ENCODE measurements around the gene MBNL3.

MBNL3 gene

DNA sequence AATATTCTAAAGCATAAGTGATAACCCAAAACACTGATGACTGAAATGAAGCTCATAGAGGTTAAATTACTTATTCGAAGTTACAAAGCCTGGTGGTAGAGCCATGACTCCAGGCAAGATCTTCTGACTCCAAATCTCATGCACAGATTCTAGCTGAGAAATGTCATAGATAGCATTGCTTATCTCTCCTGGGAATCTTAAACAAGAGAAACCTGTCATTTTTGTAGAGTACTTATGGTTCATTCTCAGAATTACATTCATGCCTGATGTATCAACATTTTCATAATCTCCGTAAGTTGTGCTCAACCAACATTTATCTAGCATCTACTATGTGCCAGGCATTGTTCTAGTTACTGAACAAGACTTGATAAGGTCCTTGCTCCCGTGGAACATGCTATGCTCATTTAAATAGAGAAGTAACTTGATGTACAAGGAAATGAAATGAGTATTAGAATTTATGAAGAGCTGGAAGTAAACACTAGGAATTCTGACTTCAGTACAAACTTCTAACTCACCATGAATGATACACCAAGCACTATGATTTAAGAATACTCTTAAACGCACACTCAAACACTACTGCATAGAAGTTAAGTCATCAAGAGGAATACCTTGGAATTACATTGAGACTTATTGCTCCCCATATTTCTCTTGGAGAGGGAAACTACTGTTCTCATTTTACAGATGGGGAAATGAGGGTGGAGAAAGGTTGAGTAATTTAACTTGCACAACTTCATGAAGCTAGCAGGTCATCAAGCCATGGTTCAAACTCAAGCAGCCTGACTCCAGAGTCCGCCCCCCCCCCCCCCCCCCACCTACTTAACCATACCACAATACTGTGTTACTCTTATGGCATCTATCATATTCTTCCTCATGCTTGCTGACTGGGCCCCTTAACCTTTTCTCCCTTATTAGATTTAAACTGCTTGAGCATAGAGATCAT, 45.4 kb downstream of the MBNL3 start:
- Histone ChIP-seq H3K4me1 (ENCODE audit: insufficient read depth, low read length) (no peaks in the 10 kb centered on the region), H3K27me3 (ENCODE audit: control insufficient read depth in 1 of 2, insufficient read depth in 2 of 2, low read length in 2 of 2) (no peaks in the 10 kb centered on the region), H3K27ac (ENCODE audit: low read depth, low read length) (no peak overlapping the region), H3K9me3 (ENCODE audit: low read length) (no peaks in the 10 kb centered on the region), H3K4me3 (ENCODE audit: low read depth in 1 of 2, low read length in 2 of 2) (no peak overlapping the region), H3K36me3 (ENCODE audit: insufficient read depth, low read length) (no peaks in the 10 kb centered on the region), H3K9ac (ENCODE audit: low read length) (no peak overlapping the region)

DNA sequence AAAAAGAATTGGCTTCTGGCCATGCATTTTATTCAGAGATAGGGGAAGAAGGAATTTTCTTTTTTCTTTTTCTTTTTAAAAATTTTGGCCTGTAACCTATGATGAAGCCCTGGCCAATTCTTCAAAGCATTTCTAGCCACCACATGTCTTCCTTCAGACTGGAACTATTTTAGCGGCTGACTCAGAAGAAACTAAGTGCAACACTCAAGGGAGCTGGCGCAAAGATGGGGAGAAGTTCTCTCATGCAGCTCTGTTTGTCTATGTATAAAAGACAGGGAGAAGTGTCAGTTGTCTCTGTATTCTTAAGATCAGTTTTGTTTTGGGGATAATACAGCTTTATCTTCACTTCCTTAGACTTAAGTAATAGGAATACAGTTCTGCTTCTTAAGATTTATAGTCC, 46.1 kb downstream of the MBNL3 start:
- H3K4me3 ChIP-seq (ENCODE audit: low read depth in 1 of 2, low read length in 2 of 2): no peak overlapping the region
- no peak overlapping the region for H3K9ac ChIP-seq (ENCODE audit: low read length)
- H3K4me1 ChIP-seq (ENCODE audit: insufficient read depth, low read length): no peaks in the 10 kb centered on the region
- no peaks in the 10 kb centered on the region for H3K9me3 ChIP-seq (ENCODE audit: low read length)
- no peak overlapping the region for H3K27ac ChIP-seq (ENCODE audit: low read depth, low read length)
- no peaks in the 10 kb centered on the region for H3K36me3 ChIP-seq (ENCODE audit: insufficient read depth, low read length)
- no peaks in the 10 kb centered on the region for H3K27me3 ChIP-seq (ENCODE audit: control insufficient read depth in 1 of 2, insufficient read depth in 2 of 2, low read length in 2 of 2)

DNA sequence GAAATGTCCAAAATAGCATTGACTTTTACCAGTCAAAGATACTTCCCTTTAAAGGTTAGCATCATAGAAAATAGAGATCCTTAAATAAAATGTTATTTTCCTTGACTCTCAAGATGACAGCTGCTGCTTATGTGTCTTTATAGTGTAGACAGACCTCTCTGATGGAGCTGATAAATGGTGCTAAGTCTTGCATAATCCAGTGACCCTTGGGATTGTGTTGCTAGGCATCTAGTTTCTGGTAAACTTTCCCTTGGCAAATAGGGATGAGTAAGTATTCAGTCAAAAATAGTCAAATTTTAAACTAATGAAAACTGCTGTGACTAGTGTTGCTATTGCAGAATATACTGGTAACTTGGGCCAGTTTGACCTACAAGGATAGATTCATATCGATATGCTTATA, 53.6 kb downstream of the MBNL3 start:
- no peaks in the 10 kb centered on the region for H3K4me1 ChIP-seq (ENCODE audit: insufficient read depth, low read length)
- no peak overlapping the region for H3K4me3 ChIP-seq (ENCODE audit: low read depth in 1 of 2, low read length in 2 of 2)
- no peaks in the 10 kb centered on the region for H3K9me3 ChIP-seq (ENCODE audit: low read length)
- H3K9ac ChIP-seq (ENCODE audit: low read length): no peak overlapping the region
- H3K27me3 ChIP-seq (ENCODE audit: control insufficient read depth in 1 of 2, insufficient read depth in 2 of 2, low read length in 2 of 2): no peaks in the 10 kb centered on the region
- no peaks in the 10 kb centered on the region for H3K36me3 ChIP-seq (ENCODE audit: insufficient read depth, low read length)
- H3K27ac ChIP-seq (ENCODE audit: low read depth, low read length): no peak overlapping the region

- Histone ChIP-seq H3K27ac (ENCODE audit: low read depth, low read length) (no peak overlapping the region), H3K27me3 (ENCODE audit: control insufficient read depth in 1 of 2, insufficient read depth in 2 of 2, low read length in 2 of 2) (no peaks in the 10 kb centered on the region), H3K9ac (ENCODE audit: low read length) (no peak overlapping the region), H3K4me1 (ENCODE audit: insufficient read depth, low read length) (no peaks in the 10 kb centered on the region), H3K36me3 (ENCODE audit: insufficient read depth, low read length) (no peaks in the 10 kb centered on the region), H3K9me3 (ENCODE audit: low read length) (no peaks in the 10 kb centered on the region), H3K4me3 (ENCODE audit: low read depth in 1 of 2, low read length in 2 of 2) (no peak overlapping the region)
Observed at GRCh38 chrX:132433551-132433950, 55.3 kb downstream of the MBNL3 start.

- no peak overlapping the region for H3K27ac ChIP-seq (ENCODE audit: low read depth, low read length)
- H3K36me3 ChIP-seq (ENCODE audit: insufficient read depth, low read length): no peaks in the 10 kb centered on the region
- no peaks in the 10 kb centered on the region for H3K4me1 ChIP-seq (ENCODE audit: insufficient read depth, low read length)
- no peak overlapping the region for H3K9ac ChIP-seq (ENCODE audit: low read length)
- H3K9me3 ChIP-seq (ENCODE audit: low read length): no peaks in the 10 kb centered on the region
- no peak overlapping the region for H3K4me3 ChIP-seq (ENCODE audit: low read depth in 1 of 2, low read length in 2 of 2)
- no peaks in the 10 kb centered on the region for H3K27me3 ChIP-seq (ENCODE audit: control insufficient read depth in 1 of 2, insufficient read depth in 2 of 2, low read length in 2 of 2)
Observed at GRCh38 chrX:132433001-132433400, 55.8 kb downstream of the MBNL3 start.

- no peaks in the 10 kb centered on the region for H3K9me3 ChIP-seq (ENCODE audit: low read length)
- H3K4me1 ChIP-seq (ENCODE audit: insufficient read depth, low read length): no peaks in the 10 kb centered on the region
- H3K27me3 ChIP-seq (ENCODE audit: control insufficient read depth in 1 of 2, insufficient read depth in 2 of 2, low read length in 2 of 2): no peaks in the 10 kb centered on the region
- H3K4me3 ChIP-seq (ENCODE audit: low read depth in 1 of 2, low read length in 2 of 2): no peak overlapping the region
- H3K36me3 ChIP-seq (ENCODE audit: insufficient read depth, low read length): no peaks in the 10 kb centered on the region
- H3K27ac ChIP-seq (ENCODE audit: low read depth, low read length): no peak overlapping the region
- no peak overlapping the region for H3K9ac ChIP-seq (ENCODE audit: low read length)
Observed at GRCh38 chrX:132428896-132429295, 59.9 kb downstream of the MBNL3 start.

DNA sequence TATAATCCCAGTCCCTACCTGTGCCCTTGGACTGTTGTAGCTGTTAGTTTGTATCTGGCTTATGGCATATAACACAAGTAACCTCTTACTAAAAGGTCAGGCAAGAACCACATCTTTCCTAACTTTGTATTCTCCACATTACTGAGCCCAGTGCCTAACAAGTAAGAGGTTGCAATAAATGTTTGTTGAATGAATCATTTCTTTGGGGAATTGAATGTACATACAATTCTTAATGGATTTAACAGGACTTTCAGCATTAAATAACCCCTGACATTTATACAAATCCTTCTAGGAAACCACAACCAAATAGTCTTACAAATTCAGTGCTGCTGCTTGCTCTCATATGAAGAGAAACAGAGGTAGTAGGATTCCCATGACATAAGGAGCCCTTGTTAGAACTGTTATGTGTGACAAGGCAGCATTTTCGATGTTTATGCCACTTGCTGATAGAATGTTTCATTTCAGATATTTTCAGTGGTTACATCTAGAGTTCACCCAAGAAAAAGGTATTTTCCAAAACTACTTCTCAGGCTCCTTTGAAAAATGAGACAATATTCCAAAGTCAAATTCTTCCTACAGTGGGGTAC, 62.0 kb downstream of the MBNL3 start:
- no peak overlapping the region for H3K9ac ChIP-seq (ENCODE audit: low read length)
- H3K4me3 ChIP-seq (ENCODE audit: low read depth in 1 of 2, low read length in 2 of 2): no peak overlapping the region
- no peaks in the 10 kb centered on the region for H3K4me1 ChIP-seq (ENCODE audit: insufficient read depth, low read length)
- H3K36me3 ChIP-seq (ENCODE audit: insufficient read depth, low read length): no peaks in the 10 kb centered on the region
- no peaks in the 10 kb centered on the region for H3K9me3 ChIP-seq (ENCODE audit: low read length)
- no peaks in the 10 kb centered on the region for H3K27me3 ChIP-seq (ENCODE audit: control insufficient read depth in 1 of 2, insufficient read depth in 2 of 2, low read length in 2 of 2)
- H3K27ac ChIP-seq (ENCODE audit: low read depth, low read length): no peak overlapping the region

DNA sequence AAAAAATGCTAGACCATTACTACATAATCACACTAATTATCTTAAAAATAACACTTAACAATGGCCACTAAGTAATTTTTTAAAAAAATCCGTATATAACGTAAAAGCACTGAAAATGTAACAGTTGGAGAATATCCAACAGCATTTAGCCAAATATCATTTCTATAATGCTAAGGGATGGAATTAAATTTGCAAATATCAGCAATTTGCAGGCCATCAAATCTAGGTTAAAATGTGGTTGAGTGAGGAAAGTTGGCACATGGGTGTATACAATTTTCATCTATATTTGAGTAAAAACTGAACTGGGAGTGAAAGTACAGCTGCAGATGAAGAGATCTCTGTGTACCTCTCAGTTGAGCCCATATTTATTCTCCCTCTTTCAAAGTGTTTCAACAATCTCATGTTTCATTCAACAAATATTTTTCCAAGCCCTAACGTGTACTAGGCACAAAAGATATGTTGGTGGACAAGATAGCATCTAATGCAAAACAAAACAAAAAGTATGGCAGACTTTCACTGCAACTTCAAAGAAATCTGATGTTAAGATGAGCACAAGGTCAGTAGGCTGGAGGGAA, 63.0 kb downstream of the MBNL3 start:
- H3K4me3 ChIP-seq (ENCODE audit: low read depth in 1 of 2, low read length in 2 of 2): no peak overlapping the region
- H3K36me3 ChIP-seq (ENCODE audit: insufficient read depth, low read length): no peaks in the 10 kb centered on the region
- no peak overlapping the region for H3K27ac ChIP-seq (ENCODE audit: low read depth, low read length)
- no peaks in the 10 kb centered on the region for H3K9me3 ChIP-seq (ENCODE audit: low read length)
- H3K9ac ChIP-seq (ENCODE audit: low read length): no peak overlapping the region
- no peaks in the 10 kb centered on the region for H3K4me1 ChIP-seq (ENCODE audit: insufficient read depth, low read length)
- no peaks in the 10 kb centered on the region for H3K27me3 ChIP-seq (ENCODE audit: control insufficient read depth in 1 of 2, insufficient read depth in 2 of 2, low read length in 2 of 2)

GRCh38 chrX:132423323-132423722, 65.5 kb downstream of the MBNL3 start:
- Histone ChIP-seq H3K4me1 (ENCODE audit: insufficient read depth, low read length) (no peaks in the 10 kb centered on the region), H3K9ac (ENCODE audit: low read length) (no peak overlapping the region), H3K4me3 (ENCODE audit: low read depth in 1 of 2, low read length in 2 of 2) (no peak overlapping the region), H3K36me3 (ENCODE audit: insufficient read depth, low read length) (no peaks in the 10 kb centered on the region), H3K27me3 (ENCODE audit: control insufficient read depth in 1 of 2, insufficient read depth in 2 of 2, low read length in 2 of 2) (no peaks in the 10 kb centered on the region), H3K9me3 (ENCODE audit: low read length) (no peaks in the 10 kb centered on the region), H3K27ac (ENCODE audit: low read depth, low read length) (no peak overlapping the region)

DNA sequence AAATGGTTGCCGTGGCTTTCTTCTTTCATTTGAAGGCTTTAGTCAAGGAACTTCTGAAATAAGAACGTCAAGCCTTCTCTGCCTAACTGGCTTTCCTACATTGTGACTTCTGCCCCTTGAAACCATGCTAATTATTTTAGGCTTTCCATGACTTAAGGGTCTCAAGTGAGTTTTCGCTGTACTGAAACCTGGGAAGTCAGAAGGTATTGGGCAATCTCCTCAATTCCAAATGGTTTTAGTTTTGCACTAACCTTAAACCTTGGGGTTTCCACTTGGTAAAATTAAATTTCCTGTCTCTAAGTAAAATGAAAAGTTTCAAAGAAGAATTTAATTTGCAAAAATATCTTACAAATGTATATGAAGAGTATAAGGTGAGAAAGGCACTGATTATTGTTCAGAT, 73.8 kb downstream of the MBNL3 start:
- Histone ChIP-seq H3K4me3 (ENCODE audit: low read depth in 1 of 2, low read length in 2 of 2) (no peak overlapping the region), H3K9me3 (ENCODE audit: low read length) (no peaks in the 10 kb centered on the region), H3K27me3 (ENCODE audit: control insufficient read depth in 1 of 2, insufficient read depth in 2 of 2, low read length in 2 of 2) (no peaks in the 10 kb centered on the region), H3K4me1 (ENCODE audit: insufficient read depth, low read length) (no peaks in the 10 kb centered on the region), H3K27ac (ENCODE audit: low read depth, low read length) (no peak overlapping the region), H3K9ac (ENCODE audit: low read length) (no peak overlapping the region), H3K36me3 (ENCODE audit: insufficient read depth, low read length) (no peaks in the 10 kb centered on the region)

GRCh38 chrX:132414404-132414803, 74.4 kb downstream of the MBNL3 start:
- Histone ChIP-seq H3K27me3 (ENCODE audit: control insufficient read depth in 1 of 2, insufficient read depth in 2 of 2, low read length in 2 of 2) (no peaks in the 10 kb centered on the region), H3K9me3 (ENCODE audit: low read length) (no peaks in the 10 kb centered on the region), H3K4me3 (ENCODE audit: low read depth in 1 of 2, low read length in 2 of 2) (no peak overlapping the region), H3K36me3 (ENCODE audit: insufficient read depth, low read length) (no peaks in the 10 kb centered on the region), H3K9ac (ENCODE audit: low read length) (no peak overlapping the region), H3K4me1 (ENCODE audit: insufficient read depth, low read length) (no peaks in the 10 kb centered on the region), H3K27ac (ENCODE audit: low read depth, low read length) (no peak overlapping the region)

Data from muscle layer of colon (tissue), 2 donors.